ENCODE measurements around the gene DICER1. TPM values are rescaled to one million over a fixed set of nuclear protein-coding genes. Genes with fewer than 3 reads are reported as not detected.
"Not testable (repeated sequence)": the region's sequence is repeated elsewhere in the genome, so short reads cannot be mapped to it uniquely, and the experiment has no call there.

The DICER1 gene
- total RNA-seq, 2 donors from 2014 or later = 52.4 to 52.5 TPM

GRCh38 chr14:95155045-95155444 lies 2.3 kb downstream of the DICER1 start:
- no peak for DNase-seq (ENCODE audit: low spot score)
- intact Hi-C loops (cut with DNase I) = loop anchor here in 1 of 2 donors (5.0 to 10.0 kb wide), 2 partner anchors 460 to 983 kb away; partner anchors contain the start of gene PPP4R4

- intact Hi-C loops (cut with DNase I) = loop anchor here in 1 of 2 donors (10.0 kb wide), 1 partner anchor 461 kb away; no protein-coding TSS in a partner anchor
Measured at GRCh38 chr14:95153866-95154265, 3.5 kb downstream of the DICER1 start.

GRCh38 chr14:95151561-95151960 lies 5.8 kb downstream of the DICER1 start:
- intact Hi-C loops (cut with DNase I) = loop anchor here in 1 of 2 donors (10.0 kb wide), 1 partner anchor 463 kb away; no protein-coding TSS in a partner anchor

More at GRCh38 chr14:95153866-95154265, 3.5 kb downstream of the DICER1 start:
- DNase-seq (ENCODE audit: low spot score) = no peak

GRCh38 chr14:95150910-95151309 lies 6.4 kb downstream of the DICER1 start:
- DNase-seq (ENCODE audit: low spot score) = no peak
- intact Hi-C loops (cut with DNase I) = loop anchor here in 1 of 2 donors (10.0 kb wide), 1 partner anchor 464 kb away; no protein-coding TSS in a partner anchor

More at GRCh38 chr14:95151561-95151960, 5.8 kb downstream of the DICER1 start:
- no peak for DNase-seq (ENCODE audit: low spot score)

GRCh38 chr14:95149441-95149840 lies 7.9 kb downstream of the DICER1 start:
- DNase-seq (ENCODE audit: low spot score) = no peak
- intact Hi-C loops (cut with DNase I) = no loop called here

- no peak for DNase-seq (ENCODE audit: low spot score)
- intact Hi-C loops (cut with DNase I) = no loop called here
Measured at GRCh38 chr14:95147597-95147996, 9.7 kb downstream of the DICER1 start.

GRCh38 chr14:95146079-95146771 lies 11.1 kb downstream of the DICER1 start:
- intact Hi-C loops (cut with DNase I) = no loop called here
- DNase-seq (ENCODE audit: low spot score) = no peak

- intact Hi-C loops (cut with DNase I) = no loop called here
- no peak for DNase-seq (ENCODE audit: low spot score)
Measured at GRCh38 chr14:95144849-95145248, 12.5 kb downstream of the DICER1 start.

GRCh38 chr14:95143808-95144620 lies 13.3 kb downstream of the DICER1 start:
- no peak for DNase-seq (ENCODE audit: low spot score)
- intact Hi-C loops (cut with DNase I) = no loop called here

- DNase-seq (ENCODE audit: low spot score) = no peak
- intact Hi-C loops (cut with DNase I) = no loop called here
Measured at GRCh38 chr14:95142208-95142607, 15.1 kb downstream of the DICER1 start.

GRCh38 chr14:95141684-95142083 lies 15.6 kb downstream of the DICER1 start:
- intact Hi-C loops (cut with DNase I) = no loop called here
- DNase-seq (ENCODE audit: low spot score) = no peak

- DNase-seq (ENCODE audit: low spot score) = no peak
- intact Hi-C loops (cut with DNase I) = no loop called here
Measured at GRCh38 chr14:95140060-95140858, 17.1 kb downstream of the DICER1 start.

GRCh38 chr14:95138876-95139275 lies 18.5 kb downstream of the DICER1 start:
- intact Hi-C loops (cut with DNase I) = no loop called here
- DNase-seq (ENCODE audit: low spot score) = no peak

GRCh38 chr14:95138455-95138854 lies 18.9 kb downstream of the DICER1 start:
- intact Hi-C loops (cut with DNase I); DNase-seq (ENCODE audit: low spot score): not testable (repeated sequence)

- no peak for DNase-seq (ENCODE audit: low spot score)
- intact Hi-C loops (cut with DNase I) = no loop called here
Measured at GRCh38 chr14:95137804-95138167, 19.5 kb downstream of the DICER1 start.

- intact Hi-C loops (cut with DNase I) = no loop called here
- DNase-seq (ENCODE audit: low spot score) = no peak
Measured at GRCh38 chr14:95137164-95137803, 20.0 kb downstream of the DICER1 start.

GRCh38 chr14:95136631-95137030 lies 20.7 kb downstream of the DICER1 start:
- DNase-seq (ENCODE audit: low spot score) = no peak
- intact Hi-C loops (cut with DNase I) = no loop called here

- intact Hi-C loops (cut with DNase I) = no loop called here
Measured at GRCh38 chr14:95134304-95134933, 22.9 kb downstream of the DICER1 start.

GRCh38 chr14:95133282-95133681 lies 24.0 kb downstream of the DICER1 start:
- no peak for DNase-seq (ENCODE audit: low spot score)
- intact Hi-C loops (cut with DNase I) = no loop called here

More at GRCh38 chr14:95134304-95134933, 22.9 kb downstream of the DICER1 start:
- DNase-seq (ENCODE audit: low spot score) = no peak
